ENCODE results near the gene PIEZO1. TPM values are rescaled to one million over a fixed set of nuclear protein-coding genes. Genes with fewer than 3 reads are reported as not detected.

The PIEZO1 gene
- total RNA-seq, 2 donors from 2014 or later, result 37.7 to 73.2 TPM

DNA sequence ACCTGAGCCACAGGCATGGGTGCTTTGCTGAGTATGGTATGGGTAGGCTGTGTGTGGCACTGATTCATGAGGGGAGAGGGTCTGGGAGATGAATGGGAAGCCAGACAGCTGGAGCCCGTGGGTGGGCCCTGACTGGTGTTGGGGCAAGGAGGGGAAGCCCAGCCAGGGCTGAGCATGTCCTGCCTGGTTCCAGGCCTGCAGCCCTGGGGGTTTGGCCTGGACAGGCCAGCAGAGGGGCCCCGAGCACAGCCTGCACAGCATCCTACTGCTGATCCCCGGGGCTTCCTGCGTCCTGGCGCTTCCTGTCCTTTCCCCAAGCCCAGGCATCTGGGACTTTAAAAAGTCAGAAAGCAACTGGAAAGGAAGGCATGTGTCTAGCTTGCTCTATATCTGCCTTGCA lies 117.6 kb downstream of the PIEZO1 start:
- DNase-seq (ENCODE audit: low spot score), result no peak
- TF ChIP-seq, protein P1, sequence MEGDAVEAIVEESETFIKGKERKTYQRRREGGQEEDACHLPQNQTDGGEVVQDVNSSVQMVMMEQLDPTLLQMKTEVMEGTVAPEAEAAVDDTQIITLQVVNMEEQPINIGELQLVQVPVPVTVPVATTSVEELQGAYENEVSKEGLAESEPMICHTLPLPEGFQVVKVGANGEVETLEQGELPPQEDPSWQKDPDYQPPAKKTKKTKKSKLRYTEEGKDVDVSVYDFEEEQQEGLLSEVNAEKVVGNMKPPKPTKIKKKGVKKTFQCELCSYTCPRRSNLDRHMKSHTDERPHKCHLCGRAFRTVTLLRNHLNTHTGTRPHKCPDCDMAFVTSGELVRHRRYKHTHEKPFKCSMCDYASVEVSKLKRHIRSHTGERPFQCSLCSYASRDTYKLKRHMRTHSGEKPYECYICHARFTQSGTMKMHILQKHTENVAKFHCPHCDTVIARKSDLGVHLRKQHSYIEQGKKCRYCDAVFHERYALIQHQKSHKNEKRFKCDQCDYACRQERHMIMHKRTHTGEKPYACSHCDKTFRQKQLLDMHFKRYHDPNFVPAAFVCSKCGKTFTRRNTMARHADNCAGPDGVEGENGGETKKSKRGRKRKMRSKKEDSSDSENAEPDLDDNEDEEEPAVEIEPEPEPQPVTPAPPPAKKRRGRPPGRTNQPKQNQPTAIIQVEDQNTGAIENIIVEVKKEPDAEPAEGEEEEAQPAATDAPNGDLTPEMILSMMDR (IDR thresholded peaks at IDR 0.05), result no peak
- H3K4me1 ChIP-seq, result peaks cover 0 to 21% of the 10 kb centered on the region in 2 donors
- no peaks in the 10 kb centered on the region for H3K9me3 ChIP-seq
- H3K4me3 ChIP-seq, result no peak overlapping the region
- H3K36me3 ChIP-seq, result no peaks in the 10 kb centered on the region
- H3K27me3 ChIP-seq, result no peaks in the 10 kb centered on the region
- H3K27ac ChIP-seq, result no peak overlapping the region

DNA sequence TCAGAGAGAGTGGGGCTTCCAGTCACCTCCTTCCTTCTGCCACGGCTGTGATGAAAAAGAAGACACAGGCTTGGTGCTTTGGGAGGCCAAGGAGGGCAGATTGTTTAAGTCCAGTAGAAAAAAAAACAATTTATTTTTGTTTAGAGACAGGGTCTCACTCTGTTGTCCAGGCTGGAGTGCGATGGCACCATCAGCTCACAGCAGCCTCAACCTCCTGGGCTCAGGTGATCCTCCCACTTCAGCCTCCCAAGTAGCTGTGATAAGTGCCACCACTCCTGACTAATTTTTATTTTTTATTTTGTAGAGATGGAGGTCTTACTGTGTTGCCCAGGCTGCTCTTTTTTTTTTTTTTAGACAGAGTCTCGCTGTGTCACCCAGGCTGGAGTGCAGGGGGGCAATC lies 119.5 kb downstream of the PIEZO1 start:
- H3K4me3 ChIP-seq, result no peak overlapping the region
- DNase-seq (ENCODE audit: low spot score), result no peak
- no peaks in the 10 kb centered on the region for H3K36me3 ChIP-seq
- H3K9me3 ChIP-seq, result no peaks in the 10 kb centered on the region
- H3K27me3 ChIP-seq, result no peaks in the 10 kb centered on the region
- H3K4me1 ChIP-seq, result peaks cover 0 to 20% of the 10 kb centered on the region in 2 donors
- TF ChIP-seq, protein P1 (IDR thresholded peaks at IDR 0.05), result no peak
- no peak overlapping the region for H3K27ac ChIP-seq

Small RNA genes lying within 50 kb of the gene (microRNA-seq; reads per million reads assigned to microRNA genes)
- gene MIR4722 (ENCODE audit: borderline number of aligned reads in 2 of 2, borderline replicate concordance in 1 of 2), result 0 to 1.4 reads per million in 2 donors

Other genes starting within 250 kb of the PIEZO1 start
- gene ZC3H18, start 214.8 kb downstream of the PIEZO1 start, total RNA-seq, result 10 to 100 TPM in 1 of 2 donors, 1 to 10 TPM in 1; 7.9 to 10.0 TPM
- not detected for gene IL17C, start 146.6 kb downstream of the PIEZO1 start, total RNA-seq
- gene CYBA, start 134.2 kb downstream of the PIEZO1 start, total RNA-seq, result 100 to 1,000 TPM in 1 of 2 donors, 10 to 100 TPM in 1; 82.0 to 132 TPM
- gene MVD, start 122.1 kb downstream of the PIEZO1 start, total RNA-seq, result 10 to 100 TPM; 21.5 to 23.1 TPM
- 1 to 10 TPM; 1.0 to 1.6 TPM for gene SNAI3, start 98.7 kb downstream of the PIEZO1 start, total RNA-seq
- 10 to 100 TPM; 16.9 to 19.4 TPM for gene RNF166, start 78.8 kb downstream of the PIEZO1 start, total RNA-seq
- 1 to 10 TPM; 7.1 to 8.2 TPM for gene CTU2, start 78.7 kb downstream of the PIEZO1 start, total RNA-seq
- 1 to 10 TPM in 1 of 2 donors, under 1 TPM in 1; 0.39 to 1.3 TPM for gene CDT1, start 18.6 kb upstream of the PIEZO1 start, total RNA-seq
- 10 to 100 TPM; 50.6 to 90.4 TPM for gene APRT, start 26.7 kb upstream of the PIEZO1 start, total RNA-seq
- 10 to 100 TPM; 12.6 to 18.8 TPM for gene GALNS, start 71.7 kb upstream of the PIEZO1 start, total RNA-seq
- 10 to 100 TPM; 30.7 to 33.0 TPM for gene TRAPPC2L, start 71.9 kb upstream of the PIEZO1 start, total RNA-seq
- gene PABPN1L, start 81.4 kb upstream of the PIEZO1 start, total RNA-seq, result not detected
- gene CBFA2T3, start 192.0 kb upstream of the PIEZO1 start, total RNA-seq, result 1 to 10 TPM; 1.1 to 2.6 TPM